ENCODE results near the gene PPP2R2D.

DNA sequence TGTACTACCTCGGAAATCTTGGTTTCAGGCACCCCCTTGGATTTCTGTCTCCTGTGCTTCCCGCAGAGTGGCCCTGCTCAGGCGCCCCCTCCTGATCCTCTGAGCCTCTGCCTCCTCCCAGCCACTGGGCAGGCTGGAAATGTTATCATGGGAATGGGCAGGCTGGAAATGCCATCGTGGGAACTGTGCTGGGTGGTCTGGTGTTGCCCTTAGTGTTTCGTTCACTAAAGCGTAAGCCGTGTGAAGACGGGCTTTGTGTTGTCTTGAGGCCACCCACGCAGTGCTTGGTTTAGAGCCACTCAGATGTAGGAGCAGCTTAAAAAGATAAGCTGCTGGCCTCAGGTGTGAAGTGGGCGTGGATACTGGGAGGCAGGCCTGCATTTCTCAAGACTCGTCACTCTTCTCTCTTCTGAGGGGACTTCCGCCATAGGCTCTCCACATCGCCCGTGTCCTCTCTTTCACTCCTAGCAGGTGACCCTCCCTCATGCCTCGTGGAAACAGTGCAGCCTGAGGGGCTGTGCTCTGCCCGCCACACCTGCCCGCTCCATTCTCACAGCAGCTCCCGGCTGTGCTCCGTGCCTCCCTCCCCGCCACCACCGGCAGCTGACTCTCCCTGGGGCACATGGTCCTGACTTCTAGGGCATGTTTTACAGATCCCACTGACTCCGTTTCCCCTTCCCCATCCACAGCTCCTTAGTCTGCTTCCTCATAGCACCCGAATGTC lies 28.5 kb downstream of the PPP2R2D start:
- TF ChIP-seq CTCF (IDR thresholded peaks at IDR 0.05) (no peak), POLR2A (IDR thresholded peaks at IDR 0.05; ENCODE audit: low read depth) (no peak), POLR2AphosphoS5 (IDR thresholded peaks at IDR 0.05) (no peak), EP300 (IDR thresholded peaks at IDR 0.05) (no peak)
